ENCODE data around the gene SIAE.

Gene SIAE

GRCh38 chr11:124673333-124674167 is at the start of gene SIAE, which contains the start of gene SPA17:
Gene SIAE, minus strand, starts transcription at chr11:124673739. Its CDS starts 31 bp downstream, at chr11:124673708.
Gene SPA17, plus strand, starts transcription at chr11:124673904. Its CDS starts 1,361 bp downstream, at chr11:124675265.
- DNase-seq, result peak; percentile 95

- DNase-seq, result no peak
Observed at GRCh38 chr11:124722176-124722575, 48.6 kb upstream of the SIAE start.

- no peak for DNase-seq
Observed at GRCh38 chr11:124719534-124719933, 46.0 kb upstream of the SIAE start.

GRCh38 chr11:124718801-124719200 is 45.3 kb upstream of the SIAE start:
- DNase-seq, result no peak

- peak; percentile 31 for DNase-seq
Observed at GRCh38 chr11:124717786-124718651, 44.5 kb upstream of the SIAE start.

- DNase-seq, result no peak
Observed at GRCh38 chr11:124717421-124717785, 43.9 kb upstream of the SIAE start.

GRCh38 chr11:124716591-124716990 is 43.1 kb upstream of the SIAE start:
- DNase-seq, result no peak

GRCh38 chr11:124712392-124712791 is 38.9 kb upstream of the SIAE start:
- no peak for DNase-seq

- no peak for DNase-seq
Observed at GRCh38 chr11:124707829-124708228, 34.3 kb upstream of the SIAE start.

- DNase-seq, result no peak
Observed at GRCh38 chr11:124700028-124700427, 26.5 kb upstream of the SIAE start.

GRCh38 chr11:124699547-124699946 is 26.0 kb upstream of the SIAE start:
- DNase-seq, result no peak

- no peak for DNase-seq
Observed at GRCh38 chr11:124693142-124693541, 19.6 kb upstream of the SIAE start.

- no peak for DNase-seq
Observed at GRCh38 chr11:124682443-124682842, 8.9 kb upstream of the SIAE start.

- no peak for DNase-seq
Observed at GRCh38 chr11:124681421-124681820, 7.9 kb upstream of the SIAE start.

- DNase-seq, result no peak
Observed at GRCh38 chr11:124678416-124678815, 4.9 kb upstream of the SIAE start.

GRCh38 chr11:124676386-124676785 is 2.8 kb upstream of the SIAE start:
- DNase-seq, result no peak

GRCh38 chr11:124674571-124674970 is 1.0 kb upstream of the SIAE start:
- DNase-seq, result no peak

- DNase-seq, result no peak
Observed at GRCh38 chr11:124674168-124674517, 604 bp upstream of the SIAE start.

GRCh38 chr11:124672536-124673215 is 863 bp downstream of the SIAE start:
- DNase-seq, result no peak

- DNase-seq, result peak; percentile 25
Observed at GRCh38 chr11:124670732-124671131, 2.8 kb downstream of the SIAE start.

GRCh38 chr11:124669193-124669592 is 4.3 kb downstream of the SIAE start:
- DNase-seq, result peak; percentile 39

- DNase-seq, result no peak
Observed at GRCh38 chr11:124667601-124668000, 5.9 kb downstream of the SIAE start.

GRCh38 chr11:124663861-124664260 is 9.7 kb downstream of the SIAE start:
- DNase-seq, result no peak
